Measurements from ENCODE around the gene OR2J3. TPM values are rescaled to one million over a fixed set of nuclear protein-coding genes. Genes with fewer than 3 reads are reported as not detected.

Gene OR2J3
- total RNA-seq, 1 experiment from 2014 or later, result not detected

- TF ChIP-seq AR (CRISPR knock-in tag; IDR thresholded peaks at IDR 0.05), result no peak
- no peak for TF ChIP-seq SMAD4 (CRISPR knock-in tag; IDR thresholded peaks at IDR 0.05)
- TF ChIP-seq CTCF (IDR thresholded peaks at IDR 0.05), result no peak
- no peak for TF ChIP-seq GABPB1 (CRISPR knock-in tag; IDR thresholded peaks at IDR 0.05)
Observed at GRCh38 chr6:29130644-29131043, 22.8 kb downstream of the OR2J3 start (continued).

- POLR2A ChIA-PET, result no interaction called here
- Mint-ChIP-seq H3K27ac (no peak overlapping the region), H3K4me1 (no peaks in the 10 kb centered on the region), H3K36me3 (no peaks in the 10 kb centered on the region), H3K27me3 (ENCODE audit: low read depth) (peaks cover 12% of the 10 kb centered on the region), H3K4me3 (no peak overlapping the region), H3K9me3 (no peaks in the 10 kb centered on the region)
- CTCF ChIA-PET, result no interaction called here
- DNase-seq (ENCODE audit: low spot score) (no peak), ATAC-seq (no peak)
- no peak for TF ChIP-seq ZSCAN18 (CRISPR knock-in tag; IDR thresholded peaks at IDR 0.05)
- TF ChIP-seq IRF1 (CRISPR knock-in tag; IDR thresholded peaks at IDR 0.05), result no peak
- no peak for TF ChIP-seq SOX15 (CRISPR knock-in tag; IDR thresholded peaks at IDR 0.05)
- TF ChIP-seq ZNF138 (CRISPR knock-in tag; conservative IDR thresholded peaks at IDR 0.05), result no peak
- no peak for TF ChIP-seq PRDM15 (CRISPR knock-in tag; IDR thresholded peaks at IDR 0.05)
- no peak for TF ChIP-seq ZNF416 (CRISPR knock-in tag; IDR thresholded peaks at IDR 0.05)
- no peak for TF ChIP-seq ZNF425 (CRISPR knock-in tag; conservative IDR thresholded peaks at IDR 0.05)
- TF ChIP-seq E2F4 (CRISPR knock-in tag; IDR thresholded peaks at IDR 0.05; ENCODE audit: borderline replicate concordance, low read depth), result no peak
- TF ChIP-seq CREM (CRISPR knock-in tag; IDR thresholded peaks at IDR 0.05), result no peak
Observed at GRCh38 chr6:29131691-29132090, 23.8 kb downstream of the OR2J3 start.
